HFFc6 (cell line): Measurements from ENCODE around the gene SYK. TPM values are rescaled to one million over a fixed set of nuclear protein-coding genes. Genes with fewer than 3 reads are reported as not detected.
"Not testable (repeated sequence)": the region's sequence is repeated elsewhere in the genome, so short reads cannot be mapped to it uniquely, and the experiment has no call there.

ENCODE experiments used
- DNase-seq: peaks from one replicate; pipeline ENCODE4 v3.0.0-alpha.2; 2018
- H3K27ac Mint-ChIP-seq: 2 replicates; pipeline ENCODE4 v1.8.0; 2020; ENCODE audit warnings: mild to moderate bottlenecking, mixed read lengths
- H3K27me3 Mint-ChIP-seq: 2 replicates; pipeline ENCODE4 v1.8.0; 2021; ENCODE audit warnings: mild to moderate bottlenecking, moderate library complexity, mixed read lengths; ENCODE audit not compliant: insufficient read depth
- H3K36me3 Mint-ChIP-seq: 2 replicates; pipeline ENCODE4 v1.8.0; 2021; ENCODE audit warnings: low read depth, mixed read lengths
- H3K4me1 Mint-ChIP-seq: 2 replicates; pipeline ENCODE4 v1.8.0; 2020; ENCODE audit warnings: low read depth, mixed read lengths
- H3K4me3 Mint-ChIP-seq: 2 replicates; pipeline ENCODE4 v1.8.0; 2020; ENCODE audit warnings: mild to moderate bottlenecking, moderate library complexity, mixed read lengths
- H3K9me3 Mint-ChIP-seq: 2 replicates; pipeline ENCODE4 v1.8.0; 2020; ENCODE audit warnings: mild to moderate bottlenecking, mixed read lengths
- total RNA-seq, 6 experiments: library from RNA; stranded (reverse); fragmentation: NEBNext Ultra II Directional; extraction: Animal tissue kit (Norgen Biotek cat#: 25700); gene quantifications; 2 replicates in 1 of 6; 3 replicates in 5 of 6; pipeline ENCODE4 v1.2.3, GENCODE V29; 2021
- TF ChIP-seq, protein P1 (sequence below): fragments of 200-600 bp; sonication (generic); IDR thresholded peaks from 2 replicates; pipeline ENCODE4 v1.5.0; 2021; ENCODE audit warnings: antibody characterized with exemption, mild to moderate bottlenecking

The SYK gene
- total RNA-seq, 6 experiments from 2014 or later: not detected

DNA sequence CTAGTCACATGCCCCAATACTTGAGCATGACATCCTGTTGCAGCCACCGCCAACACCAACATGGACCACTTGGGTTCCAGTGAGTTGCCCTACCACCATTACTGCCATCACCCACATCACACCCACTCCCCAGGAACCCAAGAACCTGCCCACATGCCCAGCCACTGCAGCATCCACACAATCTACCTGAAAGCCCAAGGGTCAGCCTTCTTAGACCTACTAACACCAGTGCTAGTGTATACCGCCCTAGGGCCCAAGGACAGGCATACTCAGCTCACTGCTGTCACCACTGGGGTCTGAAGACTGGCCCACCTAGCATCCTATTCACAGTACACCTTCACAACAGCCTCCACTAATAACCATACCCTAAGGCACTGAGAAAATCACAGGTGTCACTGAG is 82.0 kb downstream of the SYK start:
- H3K27me3 Mint-ChIP-seq: no peaks in the 10 kb centered on the region; the same call in 1 of the 2 replicates
- H3K9me3 Mint-ChIP-seq: 0 out of 2 replicates have a peak, but pooled peaks cover 4% of the 10 kb centered on the region
- no peaks in the 10 kb centered on the region for H3K4me1 Mint-ChIP-seq
- DNase-seq: no peak
- no peak overlapping the region for H3K4me3 Mint-ChIP-seq
- H3K27ac Mint-ChIP-seq: no peak overlapping the region
- TF ChIP-seq, protein P1, sequence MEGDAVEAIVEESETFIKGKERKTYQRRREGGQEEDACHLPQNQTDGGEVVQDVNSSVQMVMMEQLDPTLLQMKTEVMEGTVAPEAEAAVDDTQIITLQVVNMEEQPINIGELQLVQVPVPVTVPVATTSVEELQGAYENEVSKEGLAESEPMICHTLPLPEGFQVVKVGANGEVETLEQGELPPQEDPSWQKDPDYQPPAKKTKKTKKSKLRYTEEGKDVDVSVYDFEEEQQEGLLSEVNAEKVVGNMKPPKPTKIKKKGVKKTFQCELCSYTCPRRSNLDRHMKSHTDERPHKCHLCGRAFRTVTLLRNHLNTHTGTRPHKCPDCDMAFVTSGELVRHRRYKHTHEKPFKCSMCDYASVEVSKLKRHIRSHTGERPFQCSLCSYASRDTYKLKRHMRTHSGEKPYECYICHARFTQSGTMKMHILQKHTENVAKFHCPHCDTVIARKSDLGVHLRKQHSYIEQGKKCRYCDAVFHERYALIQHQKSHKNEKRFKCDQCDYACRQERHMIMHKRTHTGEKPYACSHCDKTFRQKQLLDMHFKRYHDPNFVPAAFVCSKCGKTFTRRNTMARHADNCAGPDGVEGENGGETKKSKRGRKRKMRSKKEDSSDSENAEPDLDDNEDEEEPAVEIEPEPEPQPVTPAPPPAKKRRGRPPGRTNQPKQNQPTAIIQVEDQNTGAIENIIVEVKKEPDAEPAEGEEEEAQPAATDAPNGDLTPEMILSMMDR: no peak
- no peaks in the 10 kb centered on the region for H3K36me3 Mint-ChIP-seq

DNA sequence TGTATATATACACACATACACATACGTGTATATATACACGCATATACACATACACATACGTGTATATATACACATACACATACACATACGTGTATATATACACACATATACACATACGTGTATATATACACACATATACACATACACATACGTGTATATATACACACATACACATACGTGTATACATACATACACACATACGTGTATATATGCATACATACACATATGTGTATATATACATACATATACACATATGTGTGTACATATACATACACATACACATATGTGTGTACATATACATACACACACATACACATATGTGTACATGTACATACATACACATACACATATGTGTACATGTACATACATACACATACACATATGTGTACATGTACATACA is 82.6 kb downstream of the SYK start:
- H3K4me3 Mint-ChIP-seq: no peak overlapping the region
- no peaks in the 10 kb centered on the region for H3K36me3 Mint-ChIP-seq
- H3K9me3 Mint-ChIP-seq: 0 out of 2 replicates have a peak, but pooled peaks cover 4% of the 10 kb centered on the region
- H3K4me1 Mint-ChIP-seq: no peaks in the 10 kb centered on the region
- no peak overlapping the region for H3K27ac Mint-ChIP-seq
- TF ChIP-seq, protein P1: no peak
- no peaks in the 10 kb centered on the region; the same call in none of the 2 replicates for H3K27me3 Mint-ChIP-seq
- no peak for DNase-seq

DNA sequence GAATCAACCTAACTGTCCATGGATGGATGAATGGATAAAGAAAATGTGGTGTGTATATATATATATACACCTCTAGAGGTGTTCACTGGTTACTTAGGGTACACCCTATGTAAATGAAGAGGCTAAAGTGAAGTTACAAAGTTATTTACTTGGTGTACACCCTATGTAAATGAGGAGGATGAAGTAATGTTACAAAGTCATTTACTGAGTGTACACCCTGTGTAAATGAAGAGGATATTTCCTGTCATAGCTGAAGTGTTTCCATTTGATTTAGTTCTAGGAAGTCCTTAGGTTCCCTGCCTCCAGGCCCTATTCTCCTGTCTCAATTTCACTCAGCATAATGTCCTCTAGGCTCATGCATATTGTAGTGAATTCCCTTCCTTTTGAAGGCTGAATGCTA is 85.2 kb downstream of the SYK start:
- not testable (repeated sequence) for DNase-seq, H3K4me1 Mint-ChIP-seq, H3K36me3 Mint-ChIP-seq, H3K27me3 Mint-ChIP-seq, H3K9me3 Mint-ChIP-seq, H3K27ac Mint-ChIP-seq, H3K4me3 Mint-ChIP-seq

DNA sequence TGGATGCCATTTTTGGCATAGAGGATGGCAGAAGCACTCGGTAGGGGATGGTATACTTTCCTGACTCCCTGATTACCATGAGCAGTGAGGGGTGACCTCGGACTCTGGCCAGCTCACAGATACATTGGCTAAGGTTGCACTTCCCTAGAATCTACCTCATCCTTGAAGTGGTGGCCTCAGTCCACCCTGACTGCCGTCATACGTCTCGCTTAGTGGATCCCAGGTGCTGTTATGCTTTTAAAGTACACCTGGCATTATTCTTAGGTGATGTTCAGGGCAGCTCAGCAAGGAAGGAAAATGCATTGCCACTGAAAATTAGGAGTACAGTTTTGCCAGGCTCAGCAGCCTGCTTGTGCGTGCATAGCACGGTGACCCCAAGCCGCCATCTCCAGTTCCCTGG is 87.3 kb downstream of the SYK start:
- Mint-ChIP-seq H3K27ac (no peak overlapping the region), H3K4me1 (no peaks in the 10 kb centered on the region), H3K27me3 (peaks cover 24% of the 10 kb centered on the region), H3K36me3 (no peaks in the 10 kb centered on the region), H3K9me3 (no peaks in the 10 kb centered on the region), H3K4me3 (no peak overlapping the region)
- DNase-seq: no peak
- TF ChIP-seq, protein P1: no peak

DNA sequence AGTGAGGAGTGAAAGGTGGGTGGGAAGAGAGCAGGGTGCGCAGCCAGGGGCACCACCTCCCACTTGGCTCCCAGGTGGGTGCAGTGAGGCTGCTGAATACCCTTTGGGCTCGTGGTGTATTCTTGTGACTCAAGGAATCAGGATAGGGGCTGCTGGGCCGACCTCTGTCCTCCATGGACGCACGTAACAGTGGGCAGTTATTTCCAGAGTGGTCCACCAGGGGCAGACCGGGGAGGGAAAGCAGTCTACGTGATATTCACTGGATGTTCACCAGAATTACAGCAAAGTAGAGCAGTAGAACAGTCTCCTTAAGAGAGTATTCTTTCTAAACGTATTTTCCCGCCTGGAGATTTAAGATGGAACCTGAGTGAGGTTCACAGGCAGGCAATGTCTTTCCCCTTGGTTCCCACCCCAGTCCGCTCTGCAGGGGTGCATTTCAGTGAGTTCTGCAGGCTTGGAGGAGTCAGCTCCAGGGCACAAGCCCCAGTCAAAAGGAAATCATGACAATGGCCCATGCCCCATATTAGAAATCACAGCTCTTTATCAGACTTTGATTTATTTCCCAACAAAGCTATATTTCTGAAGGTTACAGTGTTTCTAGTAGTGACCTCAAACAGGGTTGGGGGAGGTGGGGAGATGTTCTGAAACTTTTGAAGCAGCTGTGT is 88.7 kb downstream of the SYK start:
- H3K36me3 Mint-ChIP-seq: no peaks in the 10 kb centered on the region
- TF ChIP-seq, protein P1: peak; percentile 28; the same call in 1 of the 2 replicates
- H3K4me3 Mint-ChIP-seq: no peak overlapping the region
- H3K9me3 Mint-ChIP-seq: no peaks in the 10 kb centered on the region
- no peaks in the 10 kb centered on the region for H3K4me1 Mint-ChIP-seq
- peaks cover 30% of the 10 kb centered on the region for H3K27me3 Mint-ChIP-seq
- H3K27ac Mint-ChIP-seq: no peak overlapping the region
- DNase-seq: no peak

DNA sequence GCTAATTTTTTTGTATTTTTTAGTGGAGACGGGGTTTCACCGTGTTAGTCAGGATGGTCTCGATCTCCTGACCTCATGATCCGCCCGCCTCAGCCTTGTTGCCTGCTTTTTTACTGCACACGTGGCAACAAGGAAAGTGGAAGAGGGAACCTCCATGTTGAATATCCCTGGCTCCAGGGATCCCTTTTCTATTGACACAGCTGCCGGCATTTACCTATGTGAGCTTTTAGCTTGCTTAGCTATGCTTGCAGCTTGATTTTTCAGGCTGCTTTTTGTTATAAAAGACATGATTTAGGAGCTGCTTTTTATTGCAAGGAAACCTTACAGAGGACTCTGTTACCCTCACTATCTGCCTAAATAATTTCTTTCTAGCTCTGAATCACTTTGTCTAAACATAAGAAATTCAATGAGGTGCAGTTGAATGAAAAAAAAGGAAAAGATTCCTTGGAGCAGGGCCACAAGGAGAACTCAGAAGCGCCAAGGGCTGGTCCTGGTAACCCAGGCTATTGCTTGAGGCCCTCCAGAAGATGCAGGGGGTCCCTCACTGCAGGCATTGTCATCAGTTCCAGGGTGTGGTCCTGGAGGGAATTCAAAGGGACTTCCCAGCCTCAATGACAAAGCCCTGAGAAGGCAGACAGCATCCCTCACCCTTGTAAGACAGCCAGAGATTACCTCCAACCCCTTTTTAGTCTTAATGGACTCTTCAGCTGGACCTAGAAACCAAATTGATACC is 89.9 kb downstream of the SYK start:
- no peaks in the 10 kb centered on the region for H3K9me3 Mint-ChIP-seq
- TF ChIP-seq, protein P1: no peak
- no peak overlapping the region for H3K27ac Mint-ChIP-seq
- no peaks in the 10 kb centered on the region for H3K36me3 Mint-ChIP-seq
- no peaks in the 10 kb centered on the region for H3K4me1 Mint-ChIP-seq
- H3K27me3 Mint-ChIP-seq: peaks cover 34% of the 10 kb centered on the region
- DNase-seq: no peak
- no peak overlapping the region for H3K4me3 Mint-ChIP-seq
